Inferior parietal cortex (tissue), 1 donor: ENCODE results near the gene TEX51.

Source experiments
- DNase-seq: peaks from one replicate; pipeline ENCODE4 v3.0.0-alpha.2; 2016; ENCODE audit errors: extremely low spot score

TEX51 gene

DNA sequence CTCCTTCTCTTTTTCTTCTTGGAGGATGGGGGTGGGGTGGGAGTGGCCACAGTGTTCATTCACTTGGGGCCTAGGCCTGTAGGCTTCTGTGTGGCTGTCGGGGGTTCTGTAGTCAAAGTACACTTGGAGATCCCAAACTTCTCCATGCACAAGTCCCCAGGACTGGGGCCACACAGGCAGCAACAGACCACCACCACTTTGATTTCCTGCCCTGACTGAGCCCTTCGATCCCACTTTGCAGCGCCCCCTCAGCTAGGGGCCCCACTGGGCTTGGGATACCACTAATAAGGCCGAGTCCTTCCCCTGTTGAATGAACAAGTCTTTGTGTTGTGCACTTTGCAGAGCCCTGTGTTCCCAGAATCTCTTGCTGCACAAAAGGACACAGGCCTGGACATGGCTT lies 5.5 kb upstream of the TEX51 start:
- no peak for DNase-seq

DNA sequence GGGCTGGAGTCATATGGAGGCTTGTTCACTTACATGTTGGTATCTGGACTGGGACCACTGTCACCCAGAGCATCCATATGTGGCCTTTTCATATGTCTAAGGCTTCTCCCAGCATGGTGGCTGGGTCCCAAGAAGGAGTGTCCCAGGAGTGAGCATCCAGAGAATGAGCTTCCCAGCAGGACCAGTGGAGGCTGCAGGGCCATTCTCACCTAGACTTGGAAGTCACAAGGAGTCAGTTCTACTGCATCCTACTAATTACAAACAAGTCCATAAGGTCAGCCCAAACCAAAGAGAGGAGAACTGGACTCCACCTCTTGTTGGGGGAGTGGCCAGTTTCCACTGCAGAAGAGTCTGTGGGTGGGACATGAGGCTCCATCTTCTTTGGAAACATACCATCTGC lies 5.1 kb upstream of the TEX51 start:
- no peak for DNase-seq

- no peak for DNase-seq
These were observed 4.6 kb upstream of the TEX51 start for GRCh38 chr2:126894082-126894481.

- DNase-seq: no peak
These were observed 4.0 kb upstream of the TEX51 start for GRCh38 chr2:126894585-126895182.

DNA sequence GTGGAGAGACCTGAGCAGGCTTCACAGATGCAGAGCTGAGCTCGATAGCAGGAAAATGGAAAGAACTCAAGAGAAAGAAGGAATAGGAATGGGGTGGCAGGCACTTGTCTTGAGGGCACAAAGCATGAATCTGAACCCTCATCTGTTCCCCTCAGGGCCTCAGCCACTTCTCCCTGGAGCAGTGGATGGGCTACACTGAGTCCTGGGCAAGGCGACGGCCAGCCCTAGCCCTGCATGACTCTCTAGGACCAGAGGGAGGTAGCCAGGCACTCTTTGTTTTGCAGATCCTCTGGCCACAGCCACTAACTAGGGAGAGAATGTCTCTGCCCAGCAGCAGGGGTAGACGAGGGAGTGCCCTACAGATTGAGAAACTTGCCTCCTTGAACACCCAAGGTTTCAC lies 3.4 kb upstream of the TEX51 start:
- DNase-seq: no peak

DNA sequence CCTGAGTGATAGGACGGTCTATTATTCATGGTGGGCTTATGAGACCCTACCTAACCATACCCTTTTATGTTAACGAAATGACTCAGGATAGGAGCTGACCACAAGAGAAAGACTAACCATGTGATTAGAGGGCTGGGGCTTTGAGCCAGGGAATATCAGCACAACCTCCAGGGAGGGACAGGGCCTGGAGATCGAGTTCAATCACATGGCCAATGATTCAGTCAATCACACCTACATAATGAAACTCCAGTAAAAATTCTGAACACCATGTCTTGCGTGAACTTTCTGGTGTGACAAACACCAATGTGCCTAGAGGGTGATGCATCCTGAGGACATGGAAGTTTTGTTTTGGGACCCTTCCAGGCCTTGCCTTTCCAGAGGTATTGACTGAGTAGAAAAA lies 2.2 kb upstream of the TEX51 start:
- no peak for DNase-seq

- no peak for DNase-seq
These were observed 1.0 kb downstream of the TEX51 start for GRCh38 chr2:126899616-126900185.

DNA sequence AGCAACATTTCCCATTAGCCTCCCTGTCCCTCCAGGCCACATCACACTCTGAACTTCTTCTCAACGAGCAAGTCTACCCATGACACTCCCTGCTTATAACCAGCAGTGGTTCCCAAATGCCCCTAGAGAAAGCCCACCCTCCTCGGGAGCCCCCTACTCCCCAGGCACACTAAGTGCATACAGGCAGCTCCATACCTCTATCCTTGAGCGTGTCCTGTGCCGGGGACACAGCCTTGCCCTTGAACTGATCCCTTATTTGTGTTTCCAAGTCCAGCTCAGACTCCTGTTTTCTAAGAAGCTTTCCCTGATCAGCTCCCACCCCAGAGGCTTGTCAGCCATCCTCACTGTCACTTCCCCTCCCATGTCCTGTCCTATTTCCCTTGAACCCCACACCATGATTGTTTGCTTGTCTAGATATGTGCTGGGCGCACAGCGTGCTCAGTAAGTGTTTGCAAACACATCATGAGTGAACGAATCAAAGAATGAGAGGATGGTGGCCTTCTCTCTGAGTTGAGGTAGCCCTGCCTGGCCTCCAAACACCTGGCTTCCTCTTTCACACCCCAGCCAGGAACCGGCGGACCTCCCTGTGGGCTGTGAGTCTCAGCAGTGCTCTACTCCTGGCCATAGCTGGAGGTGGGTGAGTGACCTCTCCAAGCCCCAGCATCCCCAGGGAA lies 2.1 kb downstream of the TEX51 start:
- no peak for DNase-seq

- DNase-seq: no peak
These were observed 2.8 kb downstream of the TEX51 start for GRCh38 chr2:126901459-126901858.

GRCh38 chr2:126902152-126902835 lies 3.6 kb downstream of the TEX51 start:
- no peak for DNase-seq

DNA sequence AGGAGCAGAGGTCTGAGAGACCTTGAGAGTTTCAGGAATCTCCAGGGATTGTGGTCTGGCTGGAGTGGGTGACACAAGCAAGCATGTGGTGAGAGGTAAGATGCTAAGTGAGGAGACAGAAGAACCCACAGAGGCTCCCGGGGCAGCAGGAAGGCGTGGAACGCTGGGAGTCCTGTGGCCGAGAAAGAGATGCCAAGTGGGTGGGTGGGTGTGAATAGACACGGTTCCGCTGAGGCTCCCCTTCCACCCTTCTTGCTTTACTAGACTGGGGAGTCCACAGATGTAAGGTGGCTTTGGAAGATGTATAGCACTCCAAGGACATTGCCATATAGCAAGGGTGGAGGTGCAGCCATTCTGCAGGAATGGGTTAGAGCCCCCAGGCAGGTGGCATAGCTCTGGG lies 4.2 kb downstream of the TEX51 start:
- no peak for DNase-seq

DNA sequence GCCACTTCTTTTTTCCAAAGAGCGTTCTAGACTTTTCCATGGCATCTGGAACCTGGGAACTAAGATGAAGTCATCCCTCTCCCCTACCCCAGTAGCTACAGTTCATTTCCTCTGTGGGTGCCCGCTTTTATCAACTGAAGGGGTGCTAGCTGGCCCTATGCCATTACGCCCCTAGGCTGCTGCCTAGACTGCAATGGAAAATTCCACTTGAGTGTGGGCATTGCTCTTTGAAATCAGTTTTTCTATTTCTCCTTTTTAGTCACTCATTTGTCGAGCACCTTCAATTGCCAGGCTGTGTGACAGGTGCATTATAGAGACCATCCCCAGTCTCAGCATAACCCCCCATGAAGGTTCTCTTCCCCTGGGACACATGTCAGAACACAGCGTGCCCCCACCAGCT lies 7.3 kb downstream of the TEX51 start:
- DNase-seq: no peak

- DNase-seq: no peak
These were observed 8.1 kb downstream of the TEX51 start for GRCh38 chr2:126906781-126907180.

DNA sequence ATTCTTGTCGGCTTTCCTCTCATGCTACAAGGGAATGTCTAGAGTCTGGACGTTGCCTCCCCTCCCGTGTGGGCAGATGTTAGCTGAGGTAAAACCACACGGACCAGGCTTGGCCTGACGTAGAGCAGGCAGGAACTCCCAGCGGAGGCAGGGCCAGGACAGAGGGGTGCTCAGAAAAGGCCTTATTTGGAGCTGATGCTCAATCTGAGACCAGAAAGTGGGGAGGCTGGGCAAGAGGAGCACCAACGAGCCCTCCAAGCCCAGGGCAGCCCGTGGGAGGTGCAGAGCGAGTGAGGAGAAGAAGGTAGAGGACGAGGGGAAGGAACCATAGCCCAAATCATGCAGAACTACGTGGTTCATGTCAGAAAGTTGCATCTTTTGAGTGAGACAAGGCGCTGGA lies 9.0 kb downstream of the TEX51 start:
- DNase-seq: no peak

- no peak for DNase-seq
These were observed 10.1 kb downstream of the TEX51 start for GRCh38 chr2:126908721-126909177.

DNA sequence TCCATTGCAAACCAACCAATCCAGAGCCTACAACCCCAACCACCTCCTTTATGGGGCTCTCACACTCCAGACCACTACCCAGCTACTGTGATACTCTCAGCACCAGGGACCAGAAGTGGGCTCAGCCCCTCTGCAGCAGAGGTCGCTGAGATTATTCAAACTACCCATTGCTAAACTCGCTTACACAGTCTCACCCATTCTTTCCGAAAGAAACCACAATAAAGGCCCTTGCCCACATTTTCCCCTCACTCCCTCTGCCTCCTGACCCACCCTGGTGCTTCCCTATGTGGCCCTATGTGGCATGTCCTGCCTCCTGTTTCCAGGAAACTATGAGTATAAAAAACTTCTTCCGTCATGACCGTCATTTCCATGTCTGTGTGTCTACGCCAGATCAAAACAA lies 10.7 kb downstream of the TEX51 start:
- DNase-seq: no peak

DNA sequence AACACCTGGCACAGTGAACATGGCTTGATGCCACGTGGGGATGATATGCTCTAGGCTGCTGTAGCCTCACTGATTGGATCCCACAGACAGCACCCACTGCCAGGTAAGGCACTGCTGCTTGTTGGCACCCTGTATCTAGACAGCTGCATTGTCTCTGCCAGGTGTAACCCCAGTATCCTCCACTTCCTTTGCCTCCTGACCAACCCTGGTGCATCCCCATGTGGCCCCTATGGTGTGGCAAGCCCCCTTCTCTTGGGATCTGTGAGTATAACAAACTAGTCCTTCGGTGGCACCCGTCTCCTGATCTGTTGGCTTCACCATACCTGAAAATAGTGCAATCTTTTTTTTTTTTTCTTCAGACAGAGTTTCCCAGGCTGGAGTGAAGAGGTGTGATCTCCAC lies 11.1 kb downstream of the TEX51 start:
- no peak for DNase-seq

- DNase-seq: no peak
These were observed 11.9 kb downstream of the TEX51 start for GRCh38 chr2:126910637-126911036.

DNA sequence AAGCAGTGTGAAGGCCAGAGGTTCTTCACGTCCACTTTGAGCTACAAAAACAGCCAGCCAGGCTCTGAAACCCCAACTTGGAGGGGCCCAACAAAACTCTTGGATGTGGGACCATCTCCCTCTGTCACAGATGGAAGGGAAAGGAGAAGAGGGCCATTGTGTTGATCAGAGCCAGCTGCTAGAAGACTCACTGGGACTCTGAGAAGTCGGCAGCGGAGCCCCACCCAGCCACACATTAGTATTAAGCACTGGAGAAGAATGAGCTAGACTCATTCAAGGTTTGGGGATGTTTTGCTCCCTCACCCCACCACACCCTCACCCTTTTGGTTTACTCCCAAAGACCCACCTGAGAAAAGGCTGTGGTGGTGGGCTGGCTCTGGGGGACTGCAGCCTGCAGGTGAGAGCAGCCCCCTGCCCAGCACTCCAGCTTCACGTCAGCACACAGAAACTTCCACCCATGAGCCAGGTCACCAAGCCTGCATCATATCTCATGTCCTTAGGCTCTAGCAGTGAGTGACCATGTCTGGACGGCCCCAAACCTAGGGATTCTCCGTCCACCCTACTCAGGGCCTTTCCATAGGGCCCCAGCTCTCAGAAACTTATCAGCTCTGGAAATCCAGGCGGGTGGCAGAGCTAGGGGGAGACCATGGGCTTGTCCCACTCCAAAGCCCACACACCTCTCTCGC lies 12.6 kb downstream of the TEX51 start:
- no peak for DNase-seq

DNA sequence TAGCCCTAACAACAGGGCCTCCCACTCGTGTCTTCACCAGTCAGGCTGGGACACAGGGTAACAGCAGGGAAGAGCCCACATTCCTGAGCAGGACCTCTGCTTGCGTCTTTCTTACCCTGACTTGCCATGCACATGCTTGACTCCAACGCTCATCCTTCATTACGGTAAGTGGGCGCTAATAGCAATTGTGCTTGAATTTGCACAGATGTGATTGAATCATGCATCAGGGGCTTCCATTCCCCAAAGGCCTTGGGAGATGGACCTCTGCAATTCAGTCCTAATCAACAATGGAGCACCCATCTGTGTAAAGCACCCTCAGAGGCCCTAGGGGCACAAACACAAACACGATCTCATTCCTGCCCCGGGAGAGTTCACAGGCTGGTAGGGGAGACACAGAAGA lies 13.5 kb downstream of the TEX51 start:
- DNase-seq: no peak

DNA sequence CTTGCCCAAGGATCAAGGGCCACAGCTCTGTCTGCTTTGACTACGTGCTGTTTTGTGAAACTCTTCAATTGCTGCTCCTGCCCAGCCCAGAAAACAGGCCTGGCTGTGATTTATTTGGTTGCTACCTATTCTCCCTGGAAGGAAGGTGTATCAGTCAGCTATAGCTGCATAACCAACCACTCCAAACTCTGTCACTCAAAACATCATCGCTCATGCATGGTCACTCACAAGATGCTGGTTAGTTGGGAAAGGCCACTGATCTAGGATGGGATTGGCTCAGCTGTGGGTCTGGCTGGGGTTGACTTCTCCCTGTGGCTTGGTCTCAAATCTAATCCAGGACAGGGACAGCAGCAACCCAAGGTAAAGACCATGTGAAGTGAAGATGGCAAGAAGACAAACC lies 14.6 kb downstream of the TEX51 start:
- no peak for DNase-seq

DNA sequence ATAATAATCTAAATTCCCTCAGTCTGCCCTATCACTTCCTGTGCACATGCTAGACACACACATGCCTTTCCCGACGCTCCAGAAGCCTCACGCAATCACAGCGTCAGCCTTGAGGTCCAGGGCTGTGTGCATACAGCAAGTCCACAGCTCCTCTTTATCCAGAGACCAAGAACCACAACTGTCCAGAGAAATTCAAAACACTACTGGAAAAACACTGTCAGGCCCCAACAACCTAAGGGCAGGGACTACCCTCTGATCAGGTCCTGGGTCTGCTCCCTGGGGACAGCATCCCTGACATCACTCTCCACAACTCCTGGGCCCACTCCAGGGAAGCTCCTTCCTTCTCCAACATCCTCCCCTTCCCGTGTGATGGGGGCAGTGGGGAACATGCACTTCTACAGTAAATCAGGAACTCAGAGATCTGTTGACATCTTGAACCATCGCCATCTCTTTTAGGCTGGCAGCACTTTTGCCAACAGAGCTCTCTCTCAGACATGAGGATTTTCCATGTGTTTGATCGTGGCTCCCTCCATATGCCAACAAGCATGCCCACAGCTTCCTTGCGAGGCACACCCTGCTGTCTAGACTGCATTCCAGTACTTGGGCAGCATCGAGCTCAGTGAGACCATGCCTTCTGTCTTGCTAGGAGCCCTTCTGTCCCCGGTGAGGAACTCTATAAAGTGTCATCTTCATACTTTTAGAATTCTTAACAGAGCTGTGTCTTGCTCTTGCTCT lies 15.4 kb downstream of the TEX51 start:
- DNase-seq: no peak
